GM18868 (cell line): Measurements from ENCODE around the gene DPP6.
"Not testable (repeated sequence)": the region's sequence is repeated elsewhere in the genome, so short reads cannot be mapped to it uniquely, and the experiment has no call there.

Source experiments
- ATAC-seq: cut with Tn5 transposase; IDR thresholded peaks from one replicate; pipeline ENCODE4 v1.9.1; 2021; ENCODE audit warnings: mild to moderate bottlenecking, moderate library complexity; ENCODE audit not compliant: unreplicated experiment

DPP6 gene

DNA sequence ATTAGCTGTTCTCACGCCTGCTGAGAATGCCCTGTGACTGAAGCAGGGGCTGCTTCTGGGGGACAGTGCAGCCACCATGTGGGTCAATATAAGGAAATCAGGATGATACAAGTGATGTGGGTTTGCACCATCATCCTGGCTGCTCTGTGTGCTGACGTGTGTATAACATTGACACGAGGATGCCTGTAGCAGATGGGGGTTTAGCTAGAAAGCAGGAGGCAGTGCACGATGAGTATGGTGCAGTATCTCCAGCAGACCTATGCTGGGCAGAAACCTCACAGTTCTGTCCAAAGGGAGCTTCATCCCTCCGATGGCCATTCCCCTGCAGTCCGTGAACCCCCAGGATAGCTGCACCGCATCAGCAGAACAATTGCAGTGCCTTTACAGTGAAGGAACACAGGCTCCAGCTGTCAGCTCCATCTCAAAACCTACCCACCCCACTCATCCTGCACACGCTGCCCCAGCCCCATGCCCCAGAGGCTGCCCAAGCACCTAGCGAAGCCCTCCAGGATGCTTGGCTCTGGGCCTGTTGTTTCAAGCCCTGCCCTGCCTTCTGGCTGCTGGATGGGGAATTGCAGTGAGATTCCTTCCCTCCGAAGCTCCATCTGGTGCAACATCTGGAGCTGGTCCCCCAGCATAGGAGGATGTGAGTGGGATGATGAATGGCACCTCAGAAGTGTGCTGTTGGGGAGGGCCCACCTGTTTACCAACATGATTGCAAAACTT lies 96.8 kb downstream of the DPP6 start:
- ATAC-seq = not testable (repeated sequence)

DNA sequence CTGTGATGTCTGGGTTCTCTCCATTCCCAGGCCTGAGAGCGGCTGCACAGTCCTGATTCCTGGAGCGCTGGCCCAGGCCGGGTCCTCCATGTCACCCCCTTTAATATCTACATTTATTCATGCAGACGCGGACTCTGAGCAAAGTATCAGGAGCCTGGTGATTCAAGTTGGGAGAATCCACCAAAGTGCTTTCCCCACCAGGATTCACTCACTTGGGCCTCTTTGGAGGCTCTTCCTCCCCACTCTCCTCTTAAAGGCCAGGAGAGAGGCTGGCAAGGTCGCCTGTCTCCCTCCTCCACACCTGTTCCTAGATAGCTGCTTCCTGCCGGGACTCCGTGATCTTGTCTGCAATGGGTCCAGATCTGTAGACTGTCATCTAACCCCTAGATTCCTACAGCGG lies 98.5 kb downstream of the DPP6 start:
- not testable (repeated sequence) for ATAC-seq

DNA sequence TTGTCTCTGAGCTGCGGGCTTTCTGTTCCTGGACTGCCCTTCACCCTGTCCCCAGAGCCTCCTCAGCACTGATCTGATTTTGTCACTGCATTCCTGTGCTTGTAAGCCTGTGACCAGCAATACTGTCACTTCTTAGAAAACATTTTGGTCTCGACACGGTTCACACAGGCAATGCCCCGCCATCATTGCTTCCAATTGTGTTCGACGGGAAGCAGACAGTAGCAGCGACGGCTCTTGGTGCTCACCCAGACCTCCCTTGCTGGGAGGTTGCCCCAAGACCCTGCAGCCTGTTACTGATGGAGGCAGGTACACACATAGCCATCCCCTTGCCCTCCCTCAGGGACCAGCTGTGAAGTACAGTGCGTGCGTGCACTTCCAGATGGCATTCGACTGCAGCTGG lies 99.1 kb downstream of the DPP6 start:
- not testable (repeated sequence) for ATAC-seq

DNA sequence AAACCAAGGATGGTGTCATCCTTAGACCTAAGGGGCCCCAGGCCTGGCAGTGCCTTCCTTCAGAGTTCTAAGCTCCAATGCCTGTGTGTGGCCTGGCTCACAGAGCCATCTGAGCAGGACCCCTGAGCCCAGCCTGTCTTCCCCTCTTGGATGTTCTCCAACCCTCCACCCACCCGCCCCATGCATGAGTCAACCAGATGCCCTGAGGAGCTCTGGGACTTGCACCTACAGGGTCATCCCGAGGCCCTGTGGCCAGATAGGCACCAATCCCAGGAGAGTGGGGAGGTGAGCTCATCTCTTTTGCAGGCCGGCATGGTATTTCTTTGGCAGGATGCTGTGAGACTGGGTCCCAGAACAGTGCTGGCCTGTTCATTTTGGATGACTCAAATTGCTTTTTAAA lies 103.7 kb downstream of the DPP6 start:
- ATAC-seq = not testable (repeated sequence)

DNA sequence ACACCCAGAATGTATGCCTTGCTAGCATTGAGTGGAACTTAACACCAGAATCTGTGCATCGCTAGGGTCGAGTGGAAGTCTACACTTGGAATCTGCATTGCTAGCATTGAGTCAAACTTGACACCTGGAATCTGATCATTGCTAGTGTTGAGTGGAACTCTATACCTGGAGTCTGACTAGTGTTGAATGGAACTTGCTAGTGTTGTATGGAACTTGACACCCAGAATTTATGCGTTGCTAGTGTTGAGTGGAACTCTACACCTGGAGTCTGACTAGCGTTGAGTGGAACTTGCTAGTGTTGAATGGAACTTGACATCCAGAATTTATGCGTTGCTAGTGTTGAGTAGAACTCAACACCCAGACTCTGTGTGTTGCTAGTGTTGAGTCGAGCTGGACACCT lies 110.7 kb downstream of the DPP6 start:
- not testable (repeated sequence) for ATAC-seq

DNA sequence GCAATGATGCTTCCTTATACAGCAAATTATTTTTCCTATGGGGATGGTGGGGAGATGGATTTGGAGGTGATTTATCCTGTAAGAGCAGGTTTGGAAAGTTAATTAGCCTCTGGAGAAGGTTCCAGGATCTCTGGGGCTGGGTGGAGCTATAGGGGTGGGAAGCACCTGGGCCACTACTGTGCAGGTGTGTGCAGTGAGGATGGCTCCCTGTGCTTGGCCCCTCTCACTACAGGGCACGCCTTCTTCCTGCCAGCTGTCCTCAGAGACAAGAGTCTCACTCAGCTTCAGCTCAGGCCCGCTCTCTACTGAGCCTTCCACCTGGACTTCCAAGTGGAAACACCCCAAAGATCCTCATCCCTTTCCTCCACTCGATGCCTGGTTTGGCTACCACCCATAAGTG lies 111.4 kb downstream of the DPP6 start:
- not testable (repeated sequence) for ATAC-seq

DNA sequence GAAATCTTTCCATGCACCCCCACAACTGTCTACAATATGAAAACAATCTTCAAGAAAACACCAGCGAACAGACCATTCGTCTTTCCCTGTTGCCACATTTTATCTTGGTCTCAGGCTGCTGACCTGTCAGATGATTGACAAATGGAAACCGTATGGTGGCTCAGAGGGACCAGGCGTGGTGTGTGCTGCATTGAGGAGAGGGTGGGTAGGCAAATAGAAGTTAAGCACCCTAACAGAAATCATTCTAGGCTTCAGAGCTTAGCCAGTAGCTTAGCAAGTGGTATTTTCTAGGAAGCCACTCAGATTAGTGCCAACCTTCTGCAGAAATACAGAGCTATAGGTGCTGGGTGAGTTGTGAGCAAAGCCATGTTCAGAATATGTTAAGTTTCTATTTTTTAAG lies 114.9 kb downstream of the DPP6 start:
- ATAC-seq = no peak

DNA sequence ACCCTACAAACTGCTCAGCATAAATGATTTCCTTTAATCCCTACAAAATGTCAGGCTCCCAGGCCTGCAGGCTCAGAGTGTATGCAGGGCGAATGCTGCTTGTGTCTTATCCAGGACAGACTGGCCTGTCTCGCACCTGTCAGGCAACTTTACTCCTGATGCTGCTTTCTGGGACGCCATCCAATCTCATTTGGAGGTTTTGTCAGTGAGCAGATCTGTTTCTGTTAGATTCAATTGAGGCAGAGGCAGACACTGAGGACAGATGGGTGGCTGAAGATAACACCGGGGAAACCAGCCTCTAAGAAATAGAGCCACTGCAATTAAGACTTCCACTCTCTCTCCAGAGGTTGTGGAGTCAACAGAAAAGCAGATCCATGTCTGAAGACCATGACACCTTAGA lies 115.6 kb downstream of the DPP6 start:
- no peak for ATAC-seq

DNA sequence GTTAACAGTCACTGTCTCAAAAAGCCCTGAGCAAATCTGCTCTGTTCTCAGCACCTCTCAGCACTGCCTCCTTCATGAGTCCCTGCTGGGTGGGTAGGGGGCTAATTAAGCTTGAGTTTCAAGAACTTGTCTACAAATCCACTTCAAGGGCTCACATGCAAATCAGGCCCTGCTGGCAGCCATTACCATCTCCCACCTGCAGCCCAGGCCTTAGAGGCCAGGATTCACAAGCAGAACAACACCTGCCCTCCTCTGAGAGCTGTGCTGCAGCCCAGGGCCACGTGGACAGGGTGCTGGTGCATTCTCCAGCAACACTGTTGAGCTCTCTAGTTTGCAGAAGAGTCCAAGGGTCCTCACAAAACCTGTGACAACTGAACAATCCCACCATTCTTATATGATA lies 119.2 kb downstream of the DPP6 start:
- ATAC-seq = no peak

DNA sequence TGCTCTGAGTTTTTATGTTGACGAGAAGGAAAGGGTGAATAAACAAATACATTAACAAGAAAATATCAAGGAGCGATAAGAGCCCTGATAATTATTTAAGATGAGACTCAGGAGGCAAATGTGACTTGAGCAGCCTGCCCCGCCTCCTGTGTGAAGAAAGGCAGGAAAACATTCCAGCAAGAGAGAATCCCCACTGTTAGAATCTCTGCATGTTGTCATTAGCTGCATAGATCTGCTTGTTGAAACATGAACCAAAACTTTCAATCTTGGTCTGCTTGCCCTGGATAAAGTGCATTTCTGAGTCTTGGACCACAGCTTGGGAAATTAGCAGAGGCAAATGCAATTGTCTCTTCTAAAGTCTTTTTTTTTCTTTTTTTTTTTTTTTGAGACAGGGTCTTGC lies 120.0 kb downstream of the DPP6 start:
- ATAC-seq = no peak

DNA sequence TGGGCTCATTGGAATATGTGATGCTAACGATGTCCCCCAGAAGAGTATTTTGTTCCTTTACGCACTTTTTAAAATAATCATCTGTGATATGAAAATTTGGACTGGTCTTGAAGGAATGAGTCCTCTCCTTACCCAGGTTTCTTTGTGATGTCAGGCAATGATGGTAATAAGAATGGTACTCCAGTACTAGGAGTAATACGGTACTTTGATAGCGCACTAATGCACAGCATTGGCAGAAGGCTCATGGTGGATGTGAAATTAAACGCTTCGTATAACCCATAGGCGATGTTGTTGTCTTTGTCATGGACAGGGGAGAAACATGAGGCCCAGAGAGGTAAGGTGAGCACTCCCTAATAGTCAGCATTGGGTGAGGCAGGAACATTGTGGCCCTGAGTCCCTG lies 125.4 kb downstream of the DPP6 start:
- ATAC-seq = no peak

DNA sequence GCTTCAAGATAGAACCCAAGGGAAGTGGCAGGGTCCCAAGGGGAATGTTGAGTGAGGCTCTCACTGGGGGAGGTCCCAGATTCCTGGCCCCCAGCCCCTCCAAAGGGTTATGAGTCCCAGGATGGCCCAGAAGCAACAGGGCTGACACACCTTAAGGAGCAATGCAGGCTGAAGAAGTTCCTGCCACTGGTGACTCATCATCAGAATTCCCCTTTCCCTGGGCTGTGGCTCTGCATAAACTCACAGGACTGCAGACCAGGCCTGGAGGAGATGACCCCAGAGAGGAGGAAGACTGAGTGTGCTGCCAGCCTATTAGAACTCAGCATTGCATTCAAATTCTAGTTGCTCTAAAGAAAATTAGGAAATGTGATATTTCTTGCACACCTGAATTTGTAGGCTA lies 126.7 kb downstream of the DPP6 start:
- ATAC-seq = no peak

DNA sequence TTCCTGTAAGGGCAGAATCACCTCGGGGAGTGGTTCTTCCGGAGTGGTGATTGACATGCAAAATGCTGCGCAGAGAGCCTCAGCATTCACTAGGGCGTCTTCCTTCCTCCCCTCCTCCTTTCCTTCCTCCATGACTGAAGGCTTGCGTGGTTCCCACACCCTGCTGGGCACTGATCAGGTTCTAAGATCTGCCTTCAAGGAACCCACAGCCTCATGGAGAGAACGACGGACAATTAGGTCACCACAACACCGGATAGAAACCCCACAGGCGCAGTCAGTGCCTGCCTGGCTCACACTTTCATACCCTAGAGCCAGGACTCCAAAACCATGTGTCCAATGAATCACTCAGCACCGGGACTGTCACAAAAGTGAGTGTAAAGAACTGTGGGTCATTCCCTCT lies 131.3 kb downstream of the DPP6 start:
- ATAC-seq = no peak

DNA sequence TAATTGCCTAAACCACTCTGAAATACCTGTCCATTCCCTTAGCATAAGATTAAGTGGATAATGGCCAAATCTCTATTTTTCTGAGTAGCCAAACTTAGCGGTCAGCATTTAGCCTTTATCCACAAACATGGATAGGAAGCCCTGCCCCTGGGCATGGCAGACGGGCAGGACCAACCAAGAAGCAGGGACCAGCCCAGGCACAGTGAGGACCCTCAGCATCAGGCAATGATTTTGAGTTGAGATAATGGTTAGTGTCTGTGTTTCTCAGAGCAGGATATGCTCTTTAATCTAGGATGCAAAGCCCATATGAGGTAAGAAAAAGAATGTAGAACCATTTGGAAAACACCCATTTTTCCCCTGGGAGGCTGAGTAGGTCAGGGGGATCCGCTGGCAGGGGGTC lies 131.7 kb downstream of the DPP6 start:
- no peak for ATAC-seq

DNA sequence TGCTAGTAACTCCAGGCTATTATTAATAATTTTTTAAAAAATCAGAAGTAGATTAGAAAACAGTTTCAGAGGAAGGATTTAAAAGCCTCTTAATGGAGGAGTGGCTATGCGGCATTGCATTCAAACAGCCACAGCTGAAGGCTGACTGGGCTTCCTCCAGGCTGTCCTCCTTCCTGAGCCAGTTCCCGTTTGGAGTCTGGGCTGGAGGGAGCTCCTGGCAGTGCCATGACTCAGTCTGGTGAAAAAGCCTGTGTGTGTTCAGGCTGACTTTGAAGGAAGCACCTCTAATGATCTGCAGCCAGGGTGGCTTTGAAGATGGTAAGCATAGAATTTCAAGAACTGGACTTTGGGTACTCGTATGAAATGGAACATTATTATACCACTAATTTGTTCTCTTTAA lies 134.6 kb downstream of the DPP6 start:
- ATAC-seq = no peak

DNA sequence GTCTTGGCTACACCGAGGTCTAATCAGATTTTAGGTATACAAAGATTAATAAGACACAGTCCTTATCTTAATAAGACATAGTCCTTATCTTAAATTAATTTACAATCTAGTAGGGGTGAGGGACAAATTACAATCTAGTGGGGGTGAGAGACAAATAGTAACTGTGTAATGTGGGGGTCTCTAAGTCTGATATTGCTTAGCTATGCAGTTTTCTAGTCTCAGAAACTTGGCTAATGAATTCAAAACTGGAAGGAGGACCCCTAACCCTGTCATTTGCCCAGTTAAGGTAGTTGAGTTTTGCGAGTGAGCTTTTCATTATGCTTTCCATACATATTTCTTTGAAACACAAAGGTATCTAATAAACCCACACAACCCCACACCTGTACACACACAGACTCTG lies 136.1 kb downstream of the DPP6 start:
- no peak for ATAC-seq

DNA sequence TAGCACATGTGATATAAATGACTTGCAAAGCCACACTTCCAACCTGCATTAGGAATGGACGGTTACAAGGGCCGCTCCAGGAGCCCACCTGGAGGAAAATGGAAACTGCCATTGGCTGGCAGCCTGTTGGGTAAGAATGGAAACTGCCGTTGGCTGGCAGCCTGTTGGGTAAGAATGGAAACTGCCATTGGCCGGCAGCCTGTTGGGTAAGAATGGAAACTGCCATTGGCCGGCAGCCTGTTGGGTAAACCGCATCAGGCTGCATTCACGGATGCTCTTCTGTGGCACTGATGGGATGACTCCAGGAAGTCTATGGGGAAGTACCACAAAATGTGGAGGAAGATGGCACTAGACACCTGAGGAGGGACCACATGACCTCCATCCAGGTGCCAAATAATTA lies 143.1 kb downstream of the DPP6 start:
- ATAC-seq = no peak

DNA sequence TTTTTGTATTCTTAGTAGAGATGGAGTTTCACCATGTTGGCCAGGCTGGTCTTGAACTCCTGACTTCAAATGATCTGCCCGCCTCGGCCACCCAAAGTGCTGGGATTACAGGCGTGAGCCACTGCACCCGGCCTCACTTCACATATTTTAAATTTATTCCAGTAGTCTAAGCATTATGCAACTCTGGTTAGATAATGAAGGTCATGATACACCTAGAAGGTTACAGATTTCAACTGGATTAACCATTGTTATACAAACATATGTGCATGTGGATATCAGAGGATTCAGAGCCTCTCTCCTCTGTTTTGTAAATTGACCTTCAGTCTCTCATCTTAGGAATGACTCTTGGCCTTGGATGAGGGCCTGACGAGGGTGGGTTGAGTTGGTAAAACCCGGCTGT lies 146.3 kb downstream of the DPP6 start:
- no peak for ATAC-seq

DNA sequence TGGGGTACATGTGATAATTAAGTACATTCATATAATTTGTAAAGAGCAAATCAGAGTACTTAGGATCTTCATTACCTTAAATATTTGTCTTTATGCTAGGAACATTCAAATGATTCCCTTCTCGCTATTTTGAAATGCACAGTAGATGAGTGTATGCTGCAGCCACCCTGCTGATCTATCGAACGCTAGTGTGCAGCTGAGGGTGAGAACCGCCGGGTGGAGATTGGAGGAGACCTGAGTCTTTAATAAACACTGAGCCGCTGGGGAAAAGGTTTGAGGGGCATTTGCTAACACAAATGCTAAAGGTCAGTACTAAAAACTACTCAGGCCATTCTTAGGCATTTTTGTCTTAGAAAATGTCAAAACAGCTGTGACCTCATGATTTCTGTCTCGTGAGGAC lies 148.0 kb downstream of the DPP6 start:
- ATAC-seq = no peak

DNA sequence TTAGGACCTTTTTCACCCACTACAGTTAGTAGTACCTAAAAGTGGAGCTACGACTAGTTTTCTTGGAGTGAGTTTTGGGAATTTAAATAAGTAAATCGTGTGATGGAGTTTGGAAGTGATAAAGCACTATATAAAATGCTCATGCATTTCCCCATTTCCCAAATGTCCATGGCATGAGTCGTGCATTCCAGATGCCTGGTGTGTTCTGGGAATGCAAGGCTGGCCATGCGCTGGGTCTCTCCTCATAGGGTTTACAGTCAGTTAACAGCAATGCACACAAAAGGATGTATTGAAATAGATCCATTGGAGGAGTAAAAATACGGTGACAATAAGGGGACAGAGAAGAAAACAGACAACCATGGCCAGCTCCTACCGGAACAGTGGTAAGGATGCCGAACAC lies 149.8 kb downstream of the DPP6 start:
- ATAC-seq = no peak

DNA sequence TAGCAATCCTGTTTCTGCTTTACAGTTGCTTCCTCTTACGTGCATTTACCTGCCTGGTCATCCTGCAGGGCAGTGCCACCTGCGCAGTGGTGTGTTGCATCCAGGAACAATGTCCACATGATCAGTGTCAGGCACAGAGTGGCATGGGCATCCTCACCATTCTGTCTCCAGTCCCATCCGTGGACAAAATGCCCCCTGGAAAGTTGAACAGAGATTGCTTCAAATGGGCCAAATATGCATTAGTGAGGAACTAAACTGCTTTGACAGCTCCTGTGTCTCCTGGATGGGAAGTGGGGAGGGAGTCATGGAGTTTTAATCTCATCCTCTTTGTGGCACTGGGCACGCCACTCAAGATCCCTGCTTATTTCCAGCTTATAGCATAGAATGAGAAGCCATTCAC lies 151.8 kb downstream of the DPP6 start:
- no peak for ATAC-seq

DNA sequence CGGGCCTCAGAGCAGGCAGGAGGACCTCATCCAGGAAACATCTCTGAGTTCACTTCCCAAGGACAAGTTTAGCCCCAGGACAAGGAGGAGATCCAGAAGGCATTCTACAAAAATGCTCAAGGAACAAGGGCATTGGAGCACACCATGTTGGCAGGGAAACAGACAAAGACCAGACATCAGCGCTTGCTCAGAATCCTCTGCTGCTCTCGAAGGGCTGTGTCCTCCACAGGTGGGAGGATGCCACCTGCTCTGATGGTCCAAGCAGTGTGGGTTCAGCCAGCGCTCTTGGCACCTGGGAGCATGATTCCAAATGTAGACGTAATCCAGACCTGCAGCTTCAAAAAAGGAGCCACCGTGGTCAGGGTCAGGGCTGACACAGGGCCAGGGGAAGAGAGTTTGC lies 160.7 kb downstream of the DPP6 start:
- ATAC-seq = no peak

DNA sequence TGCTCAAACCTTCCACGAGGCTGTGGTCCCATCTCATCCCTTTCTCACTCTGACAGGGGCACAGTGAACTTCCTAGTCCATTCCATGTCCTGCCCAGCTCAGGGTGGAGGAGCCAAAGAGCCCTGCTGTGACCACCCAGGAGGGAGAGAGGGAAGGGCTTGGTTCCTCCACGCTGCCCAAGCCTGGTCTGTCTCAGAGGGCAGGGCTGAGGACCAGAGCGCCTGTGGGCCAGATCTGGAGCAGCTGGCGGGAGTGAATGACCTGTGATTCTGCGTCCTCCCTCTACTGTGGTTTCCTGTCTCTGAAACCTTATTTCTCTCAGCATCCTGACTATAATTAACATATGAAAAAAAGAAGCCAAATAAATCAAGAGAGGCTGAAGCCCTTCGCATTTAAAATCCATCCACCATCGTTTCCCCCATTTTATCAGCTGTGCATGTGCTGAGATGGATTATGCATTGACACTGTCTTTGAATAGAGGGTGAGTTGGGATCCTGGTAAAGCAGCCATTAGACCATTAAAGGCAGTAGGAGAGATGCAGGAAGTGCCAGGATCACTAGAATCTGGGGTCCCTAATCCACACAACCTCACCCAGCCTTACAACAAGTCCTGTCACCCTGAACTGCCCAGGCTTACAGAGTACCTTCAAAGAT lies 165.6 kb downstream of the DPP6 start:
- no peak for ATAC-seq
